ENCODE data around the gene TNNT2. TPM values are rescaled to one million over a fixed set of nuclear protein-coding genes. Genes with fewer than 3 reads are reported as not detected.

TNNT2 gene
- total and polyA plus RNA-seq, 2 of the 4 experiments (the other 2 are of a cell fraction), result 0.18 to 1.2 TPM

- Histone ChIP-seq H3K27ac (ENCODE audit: insufficient read depth, low read length) (no peak overlapping the region), H3K9me1 (ENCODE audit: insufficient read depth, low read length) (no peaks in the 10 kb centered on the region), H2BK15ac (ENCODE audit: low read depth, low read length) (no peak overlapping the region), H3K4me1 (ENCODE audit: control insufficient read depth, insufficient read depth, low read length) (no peaks in the 10 kb centered on the region), H3K14ac (replicated peaks; ENCODE audit: low read depth, low read length) (no peak overlapping the region), H2BK20ac (ENCODE audit: low read depth, low read length) (no peak overlapping the region), H3K23ac (ENCODE audit: low read depth, low read length) (no peak overlapping the region), H3K56ac (ENCODE audit: extremely low read depth, insufficient read depth, low read length) (no peak overlapping the region), H3K27me3 (ENCODE audit: control insufficient read depth, insufficient read depth, low read length) (peaks cover 55% of the 10 kb centered on the region), H3K4ac (ENCODE audit: low read depth, low read length) (no peak overlapping the region), H2BK5ac (ENCODE audit: low read depth, low read length, poor library complexity, severe bottlenecking) (no peak overlapping the region), H4K91ac (ENCODE audit: insufficient read depth, low read depth, low read length) (no peak overlapping the region), H3K4me2 (ENCODE audit: low read depth, low read length) (no peak overlapping the region), H2AK5ac (ENCODE audit: low read depth, low read length) (no peak overlapping the region), H2AK9ac (replicated peaks; ENCODE audit: low read depth, low read length, poor library complexity) (no peak overlapping the region), H4K20me1 (ENCODE audit: insufficient read depth, low read length) (no peaks in the 10 kb centered on the region), H2BK120ac (ENCODE audit: low read depth, low read length) (no peak overlapping the region), H3K18ac (ENCODE audit: low read depth, low read length) (no peak overlapping the region), H3K4me3 (ENCODE audit: insufficient read depth, low read depth, low read length) (no peak overlapping the region), H4K8ac (ENCODE audit: low read depth in 2 of 2, low read length in 2 of 2) (no peak overlapping the region), H4K5ac (ENCODE audit: low read depth, low read length) (no peak overlapping the region), H2AFZ (replicated peaks; ENCODE audit: low read length, poor library complexity) (no peak overlapping the region), H3K36me3 (ENCODE audit: control insufficient read depth, insufficient read depth, low read length) (no peaks in the 10 kb centered on the region), H3K9me3 (ENCODE audit: control insufficient read depth, insufficient read depth, low read length) (no peaks in the 10 kb centered on the region), H3K9ac (ENCODE audit: low read depth, low read length) (no peak overlapping the region), H3K79me1 (ENCODE audit: low read depth in 1 of 2, low read length in 2 of 2) (no peaks in the 10 kb centered on the region)
- ATAC-seq (ENCODE audit: low read depth) (no peak), DNase-seq (no peak)
- intact Hi-C loops (cut with micrococcal nuclease), result no loop called here
- ChIA-PET CTCF (interaction anchor here (0.8 kb wide), 1 partner anchor 55 kb away, joined by 3 read pairs; no protein-coding TSS in a partner anchor), POLR2A (ENCODE audit: unreplicated experiment) (no interaction called here)
- BruUV-seq (replicated peaks), result no TSS peak
- dilution Hi-C loops (cut with HindIII; ENCODE audit: low sequenced_read_pairs, unreplicated experiment), result no loop called here
- in situ Hi-C loops (cut with MboI; ENCODE audit: low sequenced_read_pairs), result loop anchor here (5.0 kb wide), 1 partner anchor 89 kb away; no protein-coding TSS in a partner anchor
- WGBS, 2 experiments (ENCODE audit: extremely low coverage in 2 of 2, insufficient read length in 1 of 2), result 66% methylated on average over 5 of the region's 7 CpGs; no CpG with 5 or more reads in 1 of the 2 experiments
- TF ChIP-seq USF2 (IDR thresholded peaks at IDR 0.05; ENCODE audit: low read depth, low read length) (no peak), POLR2A (IDR thresholded peaks at IDR 0.05; ENCODE audit: low read depth, low read length) (no peak), BHLHE40 (IDR thresholded peaks at IDR 0.05; ENCODE audit: low read depth, low read length) (no peak), RAD21 (IDR thresholded peaks at IDR 0.05; ENCODE audit: low read length) (no peak), MXI1 (IDR thresholded peaks at IDR 0.05; ENCODE audit: borderline replicate concordance, low read depth, low read length) (no peak), CEBPB (IDR thresholded peaks at IDR 0.05; ENCODE audit: low read depth, low read length) (no peak), SMC3 (IDR thresholded peaks at IDR 0.05; ENCODE audit: low read depth, low read length) (no peak), CTCF (conservative IDR thresholded peaks at IDR 0.05; ENCODE audit: low read depth, low read length) (no peak), MAFK (IDR thresholded peaks at IDR 0.05; ENCODE audit: low read depth, low read length) (no peak), NFE2L2 (IDR thresholded peaks at IDR 0.05; ENCODE audit: low read depth, low read length) (no peak)
Measured at GRCh38 chr1:201350884-201351283, 26.6 kb downstream of the TNNT2 start.

Data from IMR-90 (cell line).